Sciatic nerve (tissue), 2 donors: ENCODE results near the gene GAL3ST2. TPM values are rescaled to one million over a fixed set of nuclear protein-coding genes. Genes with fewer than 3 reads are reported as not detected.
"Not testable (repeated sequence)": the region's sequence is repeated elsewhere in the genome, so short reads cannot be mapped to it uniquely, and the experiment has no call there.

ENCODE experiments used
- ATAC-seq: fragments of 200-7000 bp; cut with Tn5 transposase; one replicate; pipeline ENCODE4 v1.9.1; 2020; ENCODE audit warnings: mild to moderate bottlenecking, moderate library complexity
- DNase-seq: peaks from one replicate; pipeline ENCODE4 v3.0.0-alpha.2; 2020; ENCODE audit warnings: low spot score
- intact Hi-C: fragments of 100-400 bp; cut with DNase I; formaldehyde crosslinking; loops from one replicate; pipeline ENCODE4 v1.14.2; 2022
- total RNA-seq: library from RNA; stranded (reverse); fragmentation: NEBNext Ultra II Directional; extraction: Animal tissue kit (Norgen Biotek cat#: 25700); gene quantifications from one replicate; pipeline ENCODE4 v1.2.1, GENCODE V29; 2021
- donor health status: DM: no; HTN: no; CAD: no.
- donor health status: DM: no; HTN: no; CAD: no.

Gene GAL3ST2
- total RNA-seq, 1 donor from 2014 or later: not detected

- DNase-seq (peak; percentile 49), ATAC-seq (no peak)
- intact Hi-C loops: no loop called here
Measured at GRCh38 chr2:241812730-241813643, 36.4 kb downstream of the GAL3ST2 start.

GRCh38 chr2:241813644-241814392 is 37.2 kb downstream of the GAL3ST2 start:
- DNase-seq: no peak
- ATAC-seq: peak; percentile 44
- intact Hi-C loops: no loop called here

- DNase-seq: no peak
- intact Hi-C loops: no loop called here
- no peak for ATAC-seq
Measured at GRCh38 chr2:241814393-241814642, 37.7 kb downstream of the GAL3ST2 start.

- no peak for ATAC-seq
- intact Hi-C loops: no loop called here
- DNase-seq: no peak
Measured at GRCh38 chr2:241814643-241815476, 38.2 kb downstream of the GAL3ST2 start.

GRCh38 chr2:241815477-241816430 is 39.1 kb downstream of the GAL3ST2 start:
- ATAC-seq: no peak
- intact Hi-C loops: no loop called here
- no peak for DNase-seq

- ATAC-seq (no peak), DNase-seq (no peak)
- intact Hi-C loops: no loop called here
Measured at GRCh38 chr2:241816431-241817121, 40.0 kb downstream of the GAL3ST2 start.

- intact Hi-C loops: no loop called here
- no peak for ATAC-seq
- DNase-seq: no peak
Measured at GRCh38 chr2:241817126-241817820, 40.7 kb downstream of the GAL3ST2 start.

- DNase-seq, intact Hi-C loops, ATAC-seq: not testable (repeated sequence)
Measured at GRCh38 chr2:241817821-241818215, 41.2 kb downstream of the GAL3ST2 start.

GRCh38 chr2:241818229-241818942 is 41.8 kb downstream of the GAL3ST2 start:
- ATAC-seq (no peak), DNase-seq (no peak)
- intact Hi-C loops: no loop called here

- intact Hi-C loops: no loop called here
- ATAC-seq: no peak
- no peak for DNase-seq
Measured at GRCh38 chr2:241818943-241819270, 42.3 kb downstream of the GAL3ST2 start.

- DNase-seq, ATAC-seq, intact Hi-C loops: not testable (repeated sequence)
Measured at GRCh38 chr2:241819947-241820624, 43.5 kb downstream of the GAL3ST2 start.

GRCh38 chr2:241820625-241821384 is 44.2 kb downstream of the GAL3ST2 start:
- no peak for ATAC-seq
- peak; percentile 54 for DNase-seq
- intact Hi-C loops: no loop called here

- no peak for DNase-seq
- no peak for ATAC-seq
- intact Hi-C loops: no loop called here
Measured at GRCh38 chr2:241821460-241822263, 45.0 kb downstream of the GAL3ST2 start.

- intact Hi-C loops: no loop called here
- ATAC-seq: no peak
- no peak for DNase-seq
Measured at GRCh38 chr2:241822264-241822623, 45.6 kb downstream of the GAL3ST2 start.
